ENCODE measurements around the gene TMX2. TPM values are rescaled to one million over a fixed set of nuclear protein-coding genes. Genes with fewer than 3 reads are reported as not detected.

Gene TMX2
- total RNA-seq (2021): 91.1 and 91.3 TPM in 2 replicates
- long read RNA-seq, transcript TMX2-202 (7 exons, 1,521 nt): minor isoform, 132 of 580 reads
- long read RNA-seq, transcript TMX2-207 (8 exons, 1,697 nt): minor isoform, 21 of 580 reads
- long read RNA-seq, transcript TMX2-201 (8 exons, 1,631 nt): major isoform, 384 of 580 reads
- long read RNA-seq, partial matches to known transcripts: 5 of 580 reads
- long read RNA-seq, other reads (novel, unspliced or antisense): 35 of 580 reads

GRCh38 chr11:57712256-57713150 lies at the start of gene TMX2:
Gene TMX2 (plus strand): TSS chr11:57712593. CDS start chr11:57712619, 26 bp downstream.
- H3K4me1 ChIP-seq (ENCODE audit: insufficient read depth, low read length): no peaks in the 10 kb centered on the region
- no peaks in the 10 kb centered on the region for H3K79me1 ChIP-seq (ENCODE audit: insufficient read depth, low read depth, low read length, poor library complexity, severe bottlenecking)
- H2BK120ac ChIP-seq (ENCODE audit: low read depth, low read length, poor library complexity, severe bottlenecking): no peak within 1 kb of the TSS
- Mint-ChIP-seq H3K27me3 (ENCODE audit: low read depth) (no peaks in the 10 kb centered on the region), H3K27ac (peak within 1 kb of the TSS; percentile 99 to 100 (median 100)), H3K9me3 (peaks cover 4 to 5% of the 10 kb centered on the region in 2 experiments; a peak in 4 of 5 replicates), H3K36me3 (ENCODE audit: insufficient read depth in 1 of 3, low read depth in 3 of 3) (peaks cover 15 to 18% (median 16%) of the 10 kb centered on the region in 3 experiments), H3K4me3 (peak within 1 kb of the TSS; percentile 100), H3K4me1 (peaks cover 13 to 22% of the 10 kb centered on the region in 2 experiments)
- H2BK20ac ChIP-seq (ENCODE audit: low read depth, low read length, poor library complexity, severe bottlenecking): no peak within 1 kb of the TSS
- H3K4me2 ChIP-seq (ENCODE audit: insufficient read depth, insufficient read length, low read length): peak within 1 kb of the TSS; percentile 74
- WGBS (ENCODE audit: extremely low coverage, insufficient read length, low lambda C conversion rate): no CpG with 5 or more reads among the region's 53 CpGs
- H4K20me1 ChIP-seq (ENCODE audit: control insufficient read depth, insufficient read depth, insufficient read length): no peaks in the 10 kb centered on the region
- TF ChIP-seq CTCF (conservative IDR thresholded peaks at IDR 0.05): no peak
- H4K5ac ChIP-seq (ENCODE audit: insufficient read length, low read depth, low read length): peak within 1 kb of the TSS; percentile 17
- peak within 1 kb of the TSS; percentile 96 for H3K9ac ChIP-seq (ENCODE audit: extremely low read depth, insufficient read length, low read length)
- no peak within 1 kb of the TSS for H2AFZ ChIP-seq (ENCODE audit: low read length)
- peak within 1 kb of the TSS; percentile 13 for H3K27ac ChIP-seq (ENCODE audit: insufficient read length, low read depth, low read length)
- peak within 1 kb of the TSS; percentile 94 for H3K14ac ChIP-seq (ENCODE audit: insufficient read depth, low read length)
- H2BK5ac ChIP-seq (ENCODE audit: insufficient read length, low read length): peak within 1 kb of the TSS; percentile 15
- H3T11ph ChIP-seq (ENCODE audit: low read length): no peak within 1 kb of the TSS
- no peak within 1 kb of the TSS for H3K4ac ChIP-seq (ENCODE audit: low read depth, low read length)
- H2AK5ac ChIP-seq (ENCODE audit: insufficient read length, low read length): no peak within 1 kb of the TSS
- H4K91ac ChIP-seq (ENCODE audit: insufficient read length, low read depth, low read length): no peak within 1 kb of the TSS
- H3K27me3 ChIP-seq (ENCODE audit: insufficient read depth, low read length): no peaks in the 10 kb centered on the region
- H3K56ac ChIP-seq (ENCODE audit: insufficient read length, low read depth, low read length): no peak within 1 kb of the TSS
- no peak within 1 kb of the TSS for H2BK15ac ChIP-seq (ENCODE audit: low read depth, low read length)
- H3K23ac ChIP-seq (ENCODE audit: insufficient read length, low read depth, low read length): no peak within 1 kb of the TSS
- peaks cover 21% of the 10 kb centered on the region; the same call in 1 of the 2 replicates for H3K79me2 ChIP-seq (ENCODE audit: insufficient read depth, low read length)
- no peaks in the 10 kb centered on the region for H3K9me3 ChIP-seq (ENCODE audit: control insufficient read depth, low read depth, low read length)
- no peak within 1 kb of the TSS for H2BK12ac ChIP-seq (ENCODE audit: insufficient read length, low read depth, low read length)
- no peak within 1 kb of the TSS for H4K8ac ChIP-seq (replicated peaks; ENCODE audit: insufficient read length, low read depth, low read length)
- DNase-seq: peak; percentile 96
- H3K23me2 ChIP-seq (ENCODE audit: insufficient read length, low read depth, low read length, poor library complexity, severe bottlenecking): no peaks in the 10 kb centered on the region
- H3K18ac ChIP-seq (ENCODE audit: insufficient read length, low read depth, low read length): peak within 1 kb of the TSS; percentile 87

Measured in H9 (cell line).